GM13977 (cell line): ENCODE measurements around the gene DAB2.

ENCODE experiments used
- DNase-seq: peaks from one replicate; pipeline ENCODE4 v3.0.0; 2012; ENCODE audit warnings: low spot score
- CTCF ChIP-seq: IDR thresholded peaks from 2 replicates; pipeline ENCODE4 v1.5.1; 2012; ENCODE audit warnings: mild to moderate bottlenecking, control low read depth; ENCODE audit not compliant: insufficient read depth; ENCODE audit errors: extremely low read depth, missing control alignments
- in situ Hi-C: fragments of 300-500 bp; cut with MboI; formaldehyde crosslinking; loops from one replicate; pipeline ENCODE4 v1.12.0; 2022; ENCODE audit warnings: low sequenced_read_pairs, low pct_unique_long_range_greater_than_20kb, mixed read lengths, inconsistent platforms; ENCODE audit not compliant: unreplicated experiment

Gene DAB2

GRCh38 chr5:39370555-39371366 is 54.0 kb downstream of the DAB2 start:
- no peak for TF ChIP-seq CTCF
- no peak for DNase-seq
- in situ Hi-C loops: no loop called here

GRCh38 chr5:39369123-39369815 is 55.5 kb downstream of the DAB2 start:
- TF ChIP-seq CTCF: no peak
- DNase-seq: no peak
- in situ Hi-C loops: no loop called here

GRCh38 chr5:39368116-39368515 is 56.7 kb downstream of the DAB2 start:
- in situ Hi-C loops: no loop called here
- no peak for DNase-seq
- TF ChIP-seq CTCF: no peak

- in situ Hi-C loops: no loop called here
- no peak for DNase-seq
- no peak for TF ChIP-seq CTCF
Observed at GRCh38 chr5:39367711-39368110, 57.1 kb downstream of the DAB2 start.

GRCh38 chr5:39364367-39364766 is 60.4 kb downstream of the DAB2 start, which contains the start of gene C9:
C9 (minus strand) TSS chr5:39364495; CDS start chr5:39364464, 31 bp downstream.
- in situ Hi-C loops: no loop called here
- DNase-seq: no peak
- TF ChIP-seq CTCF: no peak

- no peak for DNase-seq
- in situ Hi-C loops: no loop called here
Observed at GRCh38 chr5:39363217-39363616, 61.6 kb downstream of the DAB2 start.

More at GRCh38 chr5:39363217-39363616, 61.6 kb downstream of the DAB2 start:
- TF ChIP-seq CTCF: no peak
